GM23338 (cell line): ENCODE measurements around the gene EXTL1. TPM values are rescaled to one million over a fixed set of nuclear protein-coding genes. Genes with fewer than 3 reads are reported as not detected.

Source experiments
- CREB1 ChIP-seq: fragments of 250-450 bp; sonication (Bioruptor Pico); IDR thresholded peaks from 2 replicates; pipeline ENCODE4 v1.5.0; 2020; ENCODE audit warnings: low read depth, mild to moderate bottlenecking, moderate library complexity
- CTCF ChIP-seq, 2 experiments: fragments of 200-600 bp in 1 of 2; sonication (generic) in 1 of 2; conservative IDR thresholded peaks; 2 replicates each; pipeline versions ENCODE4 v1.5.1 to v1.6.1; 2016 to 2017; ENCODE audit warnings: antibody characterized with exemption in 2 of 2, low read depth in 2 of 2, mild to moderate bottlenecking in 2 of 2, moderate library complexity in 1 of 2
- ETS1 ChIP-seq: IDR thresholded peaks from 2 replicates; pipeline ENCODE4 v1.6.1; 2016; ENCODE audit warnings: antibody characterized with exemption
- EZH2 ChIP-seq: fragments of 200-600 bp; sonication (generic); IDR thresholded peaks from one replicate; pipeline ENCODE4 v1.8.0; 2017; ENCODE audit warnings: antibody characterized with exemption, mild to moderate bottlenecking, low read depth; ENCODE audit not compliant: unreplicated experiment
- EZH2phosphoT487 ChIP-seq: fragments of 200-600 bp; sonication (generic); IDR thresholded peaks from one replicate; pipeline ENCODE4 v1.8.1; 2018; ENCODE audit warnings: antibody characterized with exemption; ENCODE audit not compliant: unreplicated experiment
- POLR2AphosphoS5 ChIP-seq: IDR thresholded peaks from 2 replicates; pipeline ENCODE4 v1.6.1; 2016; ENCODE audit warnings: antibody characterized with exemption, low read depth
- STAT1 ChIP-seq: IDR thresholded peaks from one replicate; pipeline ENCODE4 v1.6.1; 2016; ENCODE audit warnings: antibody characterized with exemption; ENCODE audit not compliant: unreplicated experiment
- ZNF114 ChIP-seq: fragments of 250-450 bp; sonication (Bioruptor Pico); IDR thresholded peaks from 2 replicates; pipeline ENCODE4 v1.5.0; 2020; ENCODE audit warnings: mild to moderate bottlenecking, moderate library complexity
- ZNF331 ChIP-seq: fragments of 250-450 bp; sonication (Bioruptor Pico); IDR thresholded peaks from 2 replicates; pipeline ENCODE4 v1.5.0; 2020; ENCODE audit warnings: low read depth, mild to moderate bottlenecking, moderate library complexity
- ZNF462 ChIP-seq: fragments of 250-450 bp; sonication (Bioruptor Pico); IDR thresholded peaks from 2 replicates; pipeline ENCODE4 v1.5.0; 2020; ENCODE audit warnings: mild to moderate bottlenecking, moderate library complexity
- polyA plus RNA-seq: library from polyadenylated mRNA; unstranded; fragments of >200 nt; fragmentation: Nextera tagmentation; extraction: Ambion mirVana; gene quantifications from 2 replicates; pipeline ENCODE4 v1.2.1, GENCODE V29; 2016
- total RNA-seq: library from RNA; depleted of rRNA; stranded (reverse); fragments of >200 nt; shearing (Covaris generic); gene quantifications from 2 replicates; pipeline ENCODE4 v1.2.3, GENCODE V29; 2014

The EXTL1 gene
- total and polyA plus RNA-seq, 2 experiments from 2014 or later: 0.37 to 1.2 TPM

GRCh38 chr1:26041978-26042377 lies 20.4 kb downstream of the EXTL1 start (continued):
- TF ChIP-seq ZNF462 (CRISPR knock-in tag) (no peak), CTCF (conservative IDR thresholded peaks at IDR 0.05; ENCODE audit: low read depth in 2 of 2) (no peak), EZH2 (no peak), ZNF114 (CRISPR knock-in tag) (no peak), ETS1 (no peak), CREB1 (CRISPR knock-in tag) (no peak), ZNF331 (CRISPR knock-in tag) (no peak), EZH2phosphoT487 (no peak), STAT1 (no peak), POLR2AphosphoS5 (no peak)
